Measurements from ENCODE around the gene PTCH1.

Gene PTCH1

DNA sequence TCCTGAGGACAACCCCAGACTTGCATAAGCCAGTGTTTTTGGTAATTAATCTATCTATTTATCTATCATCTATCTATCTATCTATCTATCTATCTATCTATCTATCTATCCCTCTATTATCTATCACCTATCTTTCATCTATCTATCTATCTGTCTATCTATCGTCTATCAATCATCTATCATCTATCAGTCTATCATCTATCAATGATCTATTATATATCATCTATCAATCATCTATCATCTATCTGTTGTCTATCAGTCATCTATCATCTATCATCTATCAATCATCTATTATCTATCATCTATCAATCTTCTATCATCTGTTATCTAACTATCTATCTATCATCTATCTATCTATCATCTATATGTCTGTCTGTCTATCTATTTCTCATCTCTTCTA, 85.5 kb downstream of the PTCH1 start:
- H3K36me3 Mint-ChIP-seq (ENCODE audit: low read depth): peaks cover 25% of the 10 kb centered on the region
- peaks cover 46% of the 10 kb centered on the region for H3K9me3 Mint-ChIP-seq
- peaks cover 10% of the 10 kb centered on the region for H3K27me3 Mint-ChIP-seq (ENCODE audit: low read depth, poor library complexity)
- no peak overlapping the region for H3K27ac Mint-ChIP-seq
- TF ChIP-seq, protein P1, sequence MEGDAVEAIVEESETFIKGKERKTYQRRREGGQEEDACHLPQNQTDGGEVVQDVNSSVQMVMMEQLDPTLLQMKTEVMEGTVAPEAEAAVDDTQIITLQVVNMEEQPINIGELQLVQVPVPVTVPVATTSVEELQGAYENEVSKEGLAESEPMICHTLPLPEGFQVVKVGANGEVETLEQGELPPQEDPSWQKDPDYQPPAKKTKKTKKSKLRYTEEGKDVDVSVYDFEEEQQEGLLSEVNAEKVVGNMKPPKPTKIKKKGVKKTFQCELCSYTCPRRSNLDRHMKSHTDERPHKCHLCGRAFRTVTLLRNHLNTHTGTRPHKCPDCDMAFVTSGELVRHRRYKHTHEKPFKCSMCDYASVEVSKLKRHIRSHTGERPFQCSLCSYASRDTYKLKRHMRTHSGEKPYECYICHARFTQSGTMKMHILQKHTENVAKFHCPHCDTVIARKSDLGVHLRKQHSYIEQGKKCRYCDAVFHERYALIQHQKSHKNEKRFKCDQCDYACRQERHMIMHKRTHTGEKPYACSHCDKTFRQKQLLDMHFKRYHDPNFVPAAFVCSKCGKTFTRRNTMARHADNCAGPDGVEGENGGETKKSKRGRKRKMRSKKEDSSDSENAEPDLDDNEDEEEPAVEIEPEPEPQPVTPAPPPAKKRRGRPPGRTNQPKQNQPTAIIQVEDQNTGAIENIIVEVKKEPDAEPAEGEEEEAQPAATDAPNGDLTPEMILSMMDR (IDR thresholded peaks at IDR 0.05): no peak
- no peak for DNase-seq
- H3K4me3 Mint-ChIP-seq: no peak overlapping the region
- peaks cover 12% of the 10 kb centered on the region for H3K4me1 Mint-ChIP-seq

DNA sequence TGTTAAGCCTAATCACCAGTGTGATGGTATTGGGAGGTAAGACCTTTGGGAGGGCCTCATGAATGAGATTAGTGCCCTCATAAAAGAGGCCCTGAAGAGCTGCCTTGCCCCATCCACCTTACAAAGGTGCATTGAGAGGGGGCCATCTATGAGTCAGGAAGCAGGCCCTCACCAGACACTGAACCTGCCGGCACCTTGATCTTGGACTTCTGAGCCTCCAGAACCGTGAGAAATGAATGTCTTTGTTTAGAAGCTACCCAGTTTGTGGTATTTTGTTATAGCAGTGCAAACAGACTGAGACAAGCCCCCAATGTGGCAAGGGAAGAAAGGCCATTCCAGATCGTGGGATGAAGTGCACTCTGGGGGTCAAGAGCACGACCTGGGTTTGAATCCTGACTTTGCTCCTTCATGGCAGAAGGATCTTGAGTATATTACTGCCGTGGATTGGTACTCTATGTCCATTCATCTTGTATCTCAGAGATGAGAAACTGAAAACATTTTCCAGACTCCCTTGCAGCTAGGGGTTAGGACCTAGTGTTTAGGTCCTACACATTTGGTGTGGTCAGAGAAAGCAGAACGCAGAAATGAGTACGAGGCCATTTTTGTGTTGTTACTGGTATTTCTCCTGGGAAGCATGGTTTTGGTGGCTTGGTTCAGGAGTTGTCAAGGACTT, 86.7 kb downstream of the PTCH1 start:
- Mint-ChIP-seq H3K4me1 (peaks cover 21% of the 10 kb centered on the region), H3K27me3 (ENCODE audit: low read depth, poor library complexity) (peaks cover 10% of the 10 kb centered on the region), H3K27ac (no peak overlapping the region), H3K36me3 (ENCODE audit: low read depth) (peaks cover 29% of the 10 kb centered on the region), H3K4me3 (no peak overlapping the region), H3K9me3 (peaks cover 55% of the 10 kb centered on the region)
- TF ChIP-seq, protein P1 (IDR thresholded peaks at IDR 0.05): no peak
- DNase-seq: no peak

DNA sequence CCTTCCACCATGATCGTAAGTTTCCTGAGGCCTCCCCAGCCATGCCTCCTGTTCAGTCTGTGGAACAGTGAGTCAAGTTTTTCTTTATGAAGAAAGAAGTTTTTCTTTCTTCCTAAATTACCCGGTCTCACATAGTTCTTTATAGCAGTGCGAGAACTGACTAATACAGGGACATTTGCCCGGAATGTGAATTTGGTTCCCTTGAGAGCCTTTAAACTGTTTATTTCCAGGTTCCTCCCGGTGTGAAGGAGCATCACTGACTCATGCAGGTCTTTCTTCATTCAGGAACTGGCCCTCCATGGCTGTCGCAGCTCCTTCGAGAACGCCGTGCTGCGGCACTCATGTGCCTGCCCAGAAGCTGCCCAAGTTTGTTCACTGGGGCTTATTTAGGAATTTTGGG, 87.7 kb downstream of the PTCH1 start:
- Mint-ChIP-seq H3K36me3 (ENCODE audit: low read depth) (peaks cover 33% of the 10 kb centered on the region), H3K4me3 (no peak overlapping the region), H3K9me3 (peaks cover 56% of the 10 kb centered on the region), H3K27me3 (ENCODE audit: low read depth, poor library complexity) (peaks cover 15% of the 10 kb centered on the region), H3K4me1 (peaks cover 13% of the 10 kb centered on the region), H3K27ac (peak overlapping the region; percentile 79)
- TF ChIP-seq, protein P1 (IDR thresholded peaks at IDR 0.05): no peak
- DNase-seq: no peak

DNA sequence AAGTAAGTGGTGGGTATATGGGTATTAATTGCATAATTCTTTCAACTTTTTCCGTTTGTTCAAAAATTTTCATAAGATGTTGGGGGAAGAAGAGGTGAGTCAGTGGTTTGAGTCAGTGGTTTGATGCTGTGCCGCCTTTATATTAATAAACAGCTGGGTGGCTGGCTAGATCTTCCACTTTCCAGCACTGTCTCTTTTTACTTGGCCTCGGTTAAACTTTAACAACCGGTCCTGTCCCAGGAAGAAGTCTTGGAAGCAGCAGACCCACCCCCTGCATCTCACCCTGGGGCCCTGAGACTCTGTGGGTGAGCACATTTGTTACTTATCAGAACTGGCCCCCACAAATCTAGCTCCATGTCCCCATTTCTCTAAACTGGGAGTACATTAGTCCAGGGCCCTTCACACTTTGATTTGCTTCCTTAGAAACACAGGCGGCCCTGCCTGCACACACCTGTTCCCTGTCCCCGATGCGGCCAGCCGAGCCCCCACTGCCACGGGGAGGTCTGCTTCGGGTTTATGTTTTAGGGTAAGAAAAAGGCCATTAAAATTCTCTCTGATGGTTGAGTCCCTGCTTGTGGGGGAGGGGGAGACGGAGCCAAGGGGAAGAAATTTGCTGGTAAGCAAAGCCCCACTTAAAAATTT, 90.7 kb downstream of the PTCH1 start:
- H3K27ac Mint-ChIP-seq: peak overlapping the region; percentile 54
- DNase-seq: peak; percentile 24
- peaks cover 14% of the 10 kb centered on the region for H3K27me3 Mint-ChIP-seq (ENCODE audit: low read depth, poor library complexity)
- peaks cover 12% of the 10 kb centered on the region for H3K4me1 Mint-ChIP-seq
- peak overlapping the region; percentile 81 for H3K4me3 Mint-ChIP-seq
- peaks cover 82% of the 10 kb centered on the region for H3K9me3 Mint-ChIP-seq
- peaks cover 57% of the 10 kb centered on the region for H3K36me3 Mint-ChIP-seq (ENCODE audit: low read depth)
- TF ChIP-seq, protein P1 (IDR thresholded peaks at IDR 0.05): no peak

DNA sequence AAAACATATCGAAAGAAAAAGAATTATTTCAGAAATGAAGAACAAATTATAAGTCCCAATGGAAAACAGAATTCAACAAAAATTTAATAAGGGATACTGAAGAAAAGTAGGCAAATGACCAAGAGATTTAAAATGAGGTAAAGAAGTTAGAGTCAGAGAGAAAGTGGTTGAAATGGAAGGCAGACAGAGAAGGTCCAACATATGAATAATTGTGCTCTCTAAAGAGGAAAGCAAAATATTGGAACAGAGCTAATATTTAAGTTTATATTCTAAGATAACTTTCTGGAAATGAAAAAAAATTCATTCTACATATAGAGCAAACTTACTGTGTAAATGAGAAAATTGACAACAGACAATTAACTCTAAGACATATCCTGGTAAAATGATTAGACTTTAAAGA, 94.1 kb downstream of the PTCH1 start:
- Mint-ChIP-seq H3K36me3 (ENCODE audit: low read depth) (peaks cover 58% of the 10 kb centered on the region), H3K27ac (no peak overlapping the region), H3K4me1 (peaks cover 12% of the 10 kb centered on the region), H3K27me3 (ENCODE audit: low read depth, poor library complexity) (peaks cover 7% of the 10 kb centered on the region), H3K4me3 (no peak overlapping the region), H3K9me3 (peaks cover 67% of the 10 kb centered on the region)
- no peak for DNase-seq
- TF ChIP-seq, protein P1 (IDR thresholded peaks at IDR 0.05): no peak

DNA sequence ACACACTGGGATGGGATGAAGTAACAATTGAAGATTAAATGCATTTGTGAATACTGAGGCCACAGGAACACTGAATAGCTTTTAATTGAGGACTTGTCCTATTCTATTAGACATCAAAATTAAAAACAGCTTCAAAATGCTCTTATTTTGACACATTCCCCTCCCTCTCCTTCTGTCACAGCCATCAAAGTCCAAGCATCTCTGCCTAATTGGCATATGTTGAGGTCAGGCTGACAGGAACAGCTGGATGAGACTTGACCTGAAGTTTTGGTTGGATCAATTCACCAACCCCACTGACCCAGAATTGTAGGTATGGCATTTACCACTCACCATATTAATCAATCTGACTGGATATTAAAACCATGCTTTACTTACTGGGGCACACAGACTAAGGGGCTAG, 96.3 kb downstream of the PTCH1 start:
- Mint-ChIP-seq H3K27ac (no peak overlapping the region), H3K4me3 (no peak overlapping the region), H3K4me1 (peaks cover 1% of the 10 kb centered on the region), H3K36me3 (ENCODE audit: low read depth) (peaks cover 54% of the 10 kb centered on the region), H3K9me3 (peaks cover 57% of the 10 kb centered on the region), H3K27me3 (ENCODE audit: low read depth, poor library complexity) (peaks cover 7% of the 10 kb centered on the region)
- TF ChIP-seq, protein P1 (IDR thresholded peaks at IDR 0.05): no peak
- no peak for DNase-seq

Measured in nephron progenitor cell (in vitro differentiated cells).